OCI-LY1 (cell line): ENCODE results near the gene OR51A7.

Experiments used
- CTCF ChIP-seq: fragments of 200-600 bp; sonication (generic), shearing (Covaris generic); IDR thresholded peaks from 2 replicates; pipeline ENCODE4 v1.5.1; 2017; ENCODE audit warnings: mild to moderate bottlenecking, antibody characterized with exemption, low read length, moderate library complexity, mixed read lengths
- EZH2 ChIP-seq: fragments of 200-600 bp; sonication (generic), shearing (Covaris generic); IDR thresholded peaks from 2 replicates; pipeline ENCODE4 v1.8.0; 2017; ENCODE audit warnings: borderline replicate concordance, mixed run types, mild to moderate bottlenecking, antibody characterized with exemption, low read length, moderate library complexity, mixed read lengths

GRCh38 chr11:4887591-4887990 is 16.0 kb upstream of the OR51A7 start:
- TF ChIP-seq CTCF (no peak), EZH2 (no peak)
